HG02885 (cell line): ENCODE results near the gene NOP58.
A peak's percentile ranks its signal among the peaks of the same experiment; 100 is the strongest.
"Not testable (repeated sequence)": the region's sequence is repeated elsewhere in the genome, so short reads cannot be mapped to it uniquely, and the experiment has no call there.

ENCODE experiments used
- ATAC-seq: cut with Tn5 transposase; IDR thresholded peaks from one replicate; pipeline ENCODE4 v1.9.1; 2021; ENCODE audit warnings: mild to moderate bottlenecking; ENCODE audit not compliant: unreplicated experiment, poor library complexity

Gene NOP58

GRCh38 chr2:202299712-202300111 lies 34.1 kb downstream of the NOP58 start:
- peak; percentile 81 for ATAC-seq

- no peak for ATAC-seq
Measured at GRCh38 chr2:202306034-202306433, 40.5 kb downstream of the NOP58 start.

- ATAC-seq = no peak
Measured at GRCh38 chr2:202307690-202308089, 42.1 kb downstream of the NOP58 start.

DNA sequence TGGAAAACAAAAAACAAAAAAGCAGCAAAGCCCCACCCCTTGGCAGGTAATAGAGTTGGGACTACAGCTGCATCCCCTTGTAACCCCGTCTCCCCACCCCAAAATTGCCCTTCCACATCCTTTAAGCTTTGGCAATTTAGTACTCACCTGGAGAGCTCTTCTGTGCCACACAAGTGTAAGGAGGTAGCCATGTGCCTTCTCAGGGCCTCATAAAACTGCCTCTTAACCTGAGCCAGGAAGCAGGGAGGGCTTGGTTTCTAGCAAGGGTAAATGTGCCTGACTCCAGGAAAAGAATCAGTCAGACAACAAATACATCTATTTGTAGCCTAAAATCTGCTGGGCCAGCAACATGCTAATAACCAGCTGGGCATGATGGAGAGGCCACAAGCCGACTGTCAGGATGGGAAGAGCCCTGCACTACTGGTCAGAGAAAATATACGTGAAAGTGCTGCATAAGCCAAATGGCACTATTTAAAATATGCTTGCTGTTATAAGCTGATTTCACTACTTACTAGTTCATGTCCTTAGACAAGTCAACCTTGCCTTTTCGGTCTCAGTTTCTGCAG lies 46.3 kb downstream of the NOP58 start:
- ATAC-seq = no peak

DNA sequence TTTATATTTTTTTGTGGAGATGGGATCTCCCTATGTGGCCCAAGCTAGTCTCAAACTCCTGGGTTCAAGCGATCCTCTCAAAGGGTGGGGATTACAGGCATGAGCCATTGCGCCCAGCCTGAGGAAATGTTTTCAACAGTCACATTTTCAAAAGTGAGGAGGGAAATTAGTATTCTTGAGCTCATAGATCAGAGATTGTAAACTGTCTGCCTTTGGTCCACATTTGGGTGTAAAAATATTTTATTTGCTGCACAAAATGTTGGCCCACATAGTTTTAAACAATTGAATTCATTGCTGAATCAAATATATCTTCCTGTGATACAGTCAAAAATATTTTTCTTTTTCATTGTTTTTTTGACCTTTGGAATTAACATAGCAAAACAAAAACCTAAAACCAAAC lies 48.6 kb downstream of the NOP58 start:
- ATAC-seq = no peak

GRCh38 chr2:202317080-202317857 lies 51.7 kb downstream of the NOP58 start:
- ATAC-seq = no peak

DNA sequence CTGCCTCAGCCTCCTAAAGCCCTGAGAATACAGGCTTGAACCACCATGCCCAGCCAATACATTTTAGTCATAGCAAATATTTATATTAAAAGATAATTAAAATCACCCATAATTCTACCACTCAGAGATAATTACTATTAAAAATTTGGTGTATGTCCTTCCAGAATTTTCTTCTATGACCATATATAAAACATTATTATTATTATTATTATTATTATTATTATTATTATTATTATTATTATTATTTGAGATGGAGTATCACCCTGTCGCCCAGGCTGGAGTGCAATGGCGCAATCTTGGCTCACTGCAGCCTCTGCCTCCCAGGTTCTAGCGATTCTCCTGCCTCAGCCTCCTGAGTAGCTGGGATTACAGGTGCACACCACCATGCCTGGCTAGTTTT lies 54.8 kb downstream of the NOP58 start:
- ATAC-seq = not testable (repeated sequence)

GRCh38 chr2:202322435-202322834 lies 56.9 kb downstream of the NOP58 start:
- ATAC-seq = no peak

- no peak for ATAC-seq
Measured at GRCh38 chr2:202327858-202328257, 62.3 kb downstream of the NOP58 start.

GRCh38 chr2:202335791-202336467 lies 70.4 kb downstream of the NOP58 start:
- no peak for ATAC-seq

DNA sequence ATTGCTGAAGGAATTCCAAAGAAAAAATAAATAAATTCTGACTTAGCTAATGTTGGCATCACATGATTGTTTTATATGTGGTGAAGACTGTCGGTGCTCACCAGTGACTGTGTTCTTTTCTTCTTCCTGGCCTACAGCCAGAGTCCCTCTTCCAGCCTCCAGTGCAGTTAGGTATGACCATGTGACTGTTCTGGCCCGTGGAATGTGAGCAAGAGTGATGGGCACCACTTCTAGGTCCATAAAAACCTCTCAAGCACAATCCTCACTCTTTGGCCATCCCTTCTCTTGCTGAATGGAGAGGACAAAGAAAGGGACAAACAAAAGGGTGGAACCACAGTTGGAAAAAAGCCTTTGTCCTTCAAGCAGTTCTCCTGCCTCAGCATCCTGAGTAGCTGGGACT lies 71.6 kb downstream of the NOP58 start:
- ATAC-seq = no peak

- no peak for ATAC-seq
Measured at GRCh38 chr2:202337706-202338346, 72.3 kb downstream of the NOP58 start.

GRCh38 chr2:202339071-202339870 lies 73.7 kb downstream of the NOP58 start:
- ATAC-seq = no peak

DNA sequence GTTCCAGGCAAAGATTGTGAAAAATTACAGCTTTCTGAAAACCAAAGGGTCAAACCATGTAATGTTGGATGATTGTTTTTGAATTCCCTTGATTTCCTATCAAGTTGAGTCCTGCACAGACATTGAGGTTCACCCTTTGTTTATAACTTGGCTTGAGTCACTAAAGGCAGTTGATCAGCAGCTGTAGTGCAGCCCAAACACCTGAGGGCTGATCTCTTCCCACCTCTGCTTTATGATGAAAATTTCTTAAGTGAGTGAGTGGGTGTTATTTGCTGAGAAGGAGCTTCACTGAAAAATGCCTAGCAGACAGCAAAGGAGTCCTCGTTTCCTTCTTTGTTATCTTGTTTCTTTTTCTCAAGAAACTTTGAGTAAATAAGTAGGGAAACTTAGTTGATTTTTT lies 78.6 kb downstream of the NOP58 start:
- no peak for ATAC-seq

DNA sequence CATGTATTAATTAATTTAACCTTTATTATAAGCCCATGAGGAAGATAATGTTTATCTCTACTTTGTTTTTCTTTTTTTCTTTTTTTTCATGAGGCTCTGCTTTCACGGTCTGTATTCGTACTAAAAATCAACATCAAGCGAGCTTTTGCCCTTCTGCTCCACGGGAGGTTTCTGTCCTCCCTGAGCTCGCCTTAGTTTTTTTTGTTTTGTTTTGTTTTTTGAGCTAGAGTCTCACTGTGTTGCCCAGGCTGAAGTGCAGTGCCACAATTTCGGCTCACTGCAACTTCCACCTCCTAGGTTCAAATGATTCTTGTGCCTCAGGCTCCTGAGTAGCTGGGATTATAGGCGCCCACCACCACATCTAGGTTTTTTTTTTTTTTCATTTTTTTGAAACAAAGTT lies 80.6 kb downstream of the NOP58 start:
- ATAC-seq = no peak
